Left ventricle myocardium inferior (tissue), 1 donor: Measurements from ENCODE around the gene PLEKHA8. TPM values are rescaled to one million over a fixed set of nuclear protein-coding genes. Genes with fewer than 3 reads are reported as not detected.

ENCODE experiments used
- DNase-seq: peaks from one replicate; pipeline ENCODE4 v3.0.0-alpha.2; 2020
- H3K27ac ChIP-seq: fragments of 200-600 bp; replicated peaks from 2 replicates; pipeline ENCODE4 v1.8.0; 2021
- H3K27me3 ChIP-seq: fragments of 200-600 bp; 2 replicates; pipeline ENCODE4 v1.8.0; 2021; ENCODE audit warnings: low read depth
- H3K36me3 ChIP-seq: fragments of 200-600 bp; 2 replicates; pipeline ENCODE4 v1.8.0; 2021
- H3K4me1 ChIP-seq: fragments of 200-600 bp; 2 replicates; pipeline ENCODE4 v1.8.0; 2021
- H3K4me3 ChIP-seq: fragments of 200-600 bp; 2 replicates; pipeline ENCODE4 v1.8.0; 2021; ENCODE audit warnings: mild to moderate bottlenecking, moderate library complexity
- H3K9me3 ChIP-seq: fragments of 200-600 bp; replicated peaks from 2 replicates; pipeline ENCODE4 v1.8.0; 2021
- CTCF ChIP-seq: fragments of 200-600 bp; IDR thresholded peaks from 2 replicates; pipeline ENCODE4 v1.8.0; 2021; ENCODE audit warnings: antibody characterized with exemption, mild to moderate bottlenecking, borderline replicate concordance
- intact Hi-C: fragments of 100-400 bp; cut with micrococcal nuclease; formaldehyde crosslinking; loops from one replicate; pipeline ENCODE4 v1.11.0; 2022
- total RNA-seq: library from RNA; stranded (reverse); fragmentation: NEBNext Ultra II Directional; extraction: Animal tissue kit (Norgen Biotek cat#: 25700); gene quantifications from one replicate; pipeline ENCODE4 v1.2.1, GENCODE V29; 2021
- donor health status: DM: no; HTN: yes; CAD: no; lungs with severe emphysema.

PLEKHA8 gene
- total RNA-seq, 1 donor from 2014 or later, result 3.3 TPM

- no peaks in the 10 kb centered on the region for H3K9me3 ChIP-seq
- peaks cover 33% of the 10 kb centered on the region for H3K4me1 ChIP-seq
- TF ChIP-seq CTCF, result no peak
- H3K27ac ChIP-seq, result no peak overlapping the region
- peaks cover 9% of the 10 kb centered on the region for H3K36me3 ChIP-seq
- intact Hi-C loops, result no loop called here
- no peak for DNase-seq
- H3K27me3 ChIP-seq, result no peaks in the 10 kb centered on the region
- no peak overlapping the region for H3K4me3 ChIP-seq
These were observed 5.2 kb upstream of the PLEKHA8 start for GRCh38 chr7:30022991-30023390.

- no peak for DNase-seq
- Histone ChIP-seq H3K27ac (no peak overlapping the region), H3K4me1 (peaks cover 37% of the 10 kb centered on the region), H3K36me3 (peaks cover 4% of the 10 kb centered on the region), H3K4me3 (no peak overlapping the region), H3K9me3 (no peaks in the 10 kb centered on the region), H3K27me3 (no peaks in the 10 kb centered on the region)
- intact Hi-C loops, result no loop called here
- no peak for TF ChIP-seq CTCF
These were observed 4.7 kb upstream of the PLEKHA8 start for GRCh38 chr7:30023524-30023923.

- no peaks in the 10 kb centered on the region for H3K27me3 ChIP-seq
- H3K36me3 ChIP-seq, result no peaks in the 10 kb centered on the region
- TF ChIP-seq CTCF, result no peak
- no peaks in the 10 kb centered on the region for H3K9me3 ChIP-seq
- H3K4me1 ChIP-seq, result peaks cover 58% of the 10 kb centered on the region
- H3K27ac ChIP-seq, result peak within 1 kb of the TSS; percentile 94
- H3K4me3 ChIP-seq, result peak within 1 kb of the TSS; percentile 95
- intact Hi-C loops, result no loop called here
- DNase-seq, result peak; percentile 97
These were observed 1.8 kb upstream of the PLEKHA8 start, which contains the start of gene FKBP14 for GRCh38 chr7:30026229-30027064. TSS of gene FKBP14 (minus strand) at chr7:30026702. CDS start at chr7:30026508, 194 bp downstream.

GRCh38 chr7:30027065-30027456 lies 1.2 kb upstream of the PLEKHA8 start:
- no peaks in the 10 kb centered on the region for H3K9me3 ChIP-seq
- no peak for DNase-seq
- peak overlapping the region; percentile 94 for H3K27ac ChIP-seq
- H3K36me3 ChIP-seq, result no peaks in the 10 kb centered on the region
- H3K27me3 ChIP-seq, result no peaks in the 10 kb centered on the region
- no peak for TF ChIP-seq CTCF
- peaks cover 59% of the 10 kb centered on the region for H3K4me1 ChIP-seq
- H3K4me3 ChIP-seq, result peak overlapping the region; percentile 95
- intact Hi-C loops, result no loop called here

GRCh38 chr7:30027740-30028215 lies 434 bp upstream of the PLEKHA8 start:
- H3K36me3 ChIP-seq, result no peaks in the 10 kb centered on the region
- no peaks in the 10 kb centered on the region for H3K27me3 ChIP-seq
- intact Hi-C loops, result no loop called here
- TF ChIP-seq CTCF, result no peak
- H3K9me3 ChIP-seq, result no peaks in the 10 kb centered on the region
- H3K4me1 ChIP-seq, result peaks cover 66% of the 10 kb centered on the region
- H3K4me3 ChIP-seq, result peak overlapping the region; percentile 95
- H3K27ac ChIP-seq, result peak overlapping the region; percentile 94
- no peak for DNase-seq
